Transverse colon (tissue), 4 donors: ENCODE results near the gene MADD. TPM values are rescaled to one million over a fixed set of nuclear protein-coding genes. Genes with fewer than 3 reads are reported as not detected.

Experiments used
- DNase-seq: peaks from one replicate; pipeline ENCODE4 v3.0.0-alpha.2; 2019
- H3K27ac ChIP-seq, 4 donors: fragments of 200-600 bp; sonication (generic); 2 replicates each; pipeline ENCODE4 v1.5.1; 2016 to 2018; ENCODE audit warnings: inconsistent platforms in 4 of 4
- H3K27me3 ChIP-seq: fragments of 200-600 bp; sonication (generic); 2 replicates; pipeline ENCODE4 v1.5.1; 2017; ENCODE audit warnings: inconsistent platforms
- H3K36me3 ChIP-seq, 4 donors: fragments of 200-600 bp; sonication (generic); 2 replicates each; pipeline ENCODE4 v1.5.1; 2017 to 2019; ENCODE audit warnings: inconsistent platforms in 4 of 4
- H3K4me1 ChIP-seq, 4 donors: fragments of 200-600 bp; sonication (generic); 2 replicates each; pipeline ENCODE4 v1.5.1; 2017 to 2020; ENCODE audit warnings: inconsistent platforms in 4 of 4
- H3K4me3 ChIP-seq, 4 donors: fragments of 200-600 bp; sonication (generic); 1 replicate in 1 of 4; 2 replicates in 3 of 4; pipeline versions ENCODE4 v1.5.1 to v1.6.1; 2017 to 2019; ENCODE audit warnings: inconsistent platforms in 4 of 4
- H3K9me3 ChIP-seq, 2 donors: fragments of 200-600 bp; sonication (generic); 2 replicates each; pipeline ENCODE4 v1.5.1; 2017 to 2019; ENCODE audit warnings: inconsistent platforms in 2 of 2
- EP300 ChIP-seq: sonication (generic); formaldehyde crosslinking; IDR thresholded peaks from one replicate; pipeline ENCODE4 v1.6.1; 2017; ENCODE audit warnings: antibody characterized with exemption, low read depth
- POLR2A ChIP-seq: fragments of 450-650 bp; IDR thresholded peaks from one replicate; pipeline ENCODE4 v1.6.1; 2016; ENCODE audit warnings: antibody characterized with exemption, mild to moderate bottlenecking, moderate library complexity
- POLR2AphosphoS5 ChIP-seq, 3 donors: sonication (generic); formaldehyde crosslinking; IDR thresholded peaks; one replicate each; pipeline ENCODE4 v1.6.1; 2016; ENCODE audit warnings: antibody characterized with exemption in 3 of 3
- WGBS, 2 donors: methylation state at CpG; one replicate each; pipeline ENCODE4 v1.1.5; 2018; ENCODE audit warnings: low coverage in 1 of 2; 5-methylcytosine and 5-hydroxymethylcytosine counted together
- in situ Hi-C, 4 donors: fragments of 200-750 bp; cut with MboI; loops; one replicate each; pipeline versions ENCODE4 v1.15.0 to v1.15.1; 2017; ENCODE audit warnings: low sequenced_read_pairs in 3 of 4, low pct_ligation_motif_present in 1 of 4, low pct_unique_long_range_greater_than_20kb in 1 of 4
- intact Hi-C: fragments of 100-400 bp; cut with DNase I; formaldehyde crosslinking; loops from one replicate; pipeline ENCODE4 v1.15.1; 2023; ENCODE audit warnings: low total_unique reads
- total RNA-seq, 4 donors: library from RNA; depleted of rRNA; stranded (reverse); fragments of >200 nt; gene quantifications; one replicate each; pipeline ENCODE4 v1.1.0, GENCODE V29; 2016
- TF ChIP-seq, protein P1 (sequence below), 5 experiments: fragments of 200-600 bp in 3 of 5; fragments of 450-650 bp in 2 of 5; sonication (generic) in 3 of 5; IDR thresholded peaks; 1 replicate in 2 of 5; 2 replicates in 3 of 5; pipeline ENCODE4 v1.5.1; 2016 to 2017; ENCODE audit warnings: antibody characterized with exemption in 5 of 5, inconsistent platforms in 3 of 5, mild to moderate bottlenecking in 2 of 5, moderate library complexity in 1 of 5

The MADD gene
- total RNA-seq, 4 donors from 2014 or later = 64.3 to 285 (median 71.8) TPM

DNA sequence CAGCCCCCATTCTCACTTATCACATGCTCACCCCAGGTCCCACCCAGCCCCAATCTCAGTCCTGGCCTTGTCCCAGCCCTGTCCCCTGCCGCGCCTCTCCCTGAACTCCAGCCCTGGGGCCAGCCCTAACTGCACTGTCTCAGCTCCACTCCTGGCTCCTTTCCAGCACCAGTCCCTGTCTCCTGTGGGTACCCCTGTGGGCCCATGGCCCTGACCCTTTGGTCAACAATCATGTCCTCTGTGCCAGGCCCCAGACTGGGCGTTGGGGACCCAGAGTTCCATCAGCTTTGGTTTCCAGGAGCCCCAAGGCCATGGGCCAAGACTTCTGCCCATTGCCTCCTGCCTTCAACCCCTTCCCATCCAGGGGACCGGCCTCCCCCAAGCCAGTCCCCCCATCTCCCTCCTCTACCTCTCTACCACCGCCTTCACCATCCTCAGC is 107.7 kb downstream of the MADD start:
- Histone ChIP-seq H3K4me1 (no peaks in the 10 kb centered on the region), H3K27me3 (no peaks in the 10 kb centered on the region), H3K27ac (peak overlapping the region; percentile 67 to 79 (median 74)), H3K9me3 (no peaks in the 10 kb centered on the region), H3K36me3 (no peaks in the 10 kb centered on the region), H3K4me3 (peak overlapping the region in 3 of 4 donors; percentile 14 to 38 (median 23))
- no peak for DNase-seq
- WGBS, 2 donors = 62 to 72% methylated on average over 5 of the region's 5 CpGs
- TF ChIP-seq POLR2A (no peak), EP300 (no peak), POLR2AphosphoS5 (IDR thresholded peaks at IDR 0.05) (no peak)
- TF ChIP-seq, protein P1, sequence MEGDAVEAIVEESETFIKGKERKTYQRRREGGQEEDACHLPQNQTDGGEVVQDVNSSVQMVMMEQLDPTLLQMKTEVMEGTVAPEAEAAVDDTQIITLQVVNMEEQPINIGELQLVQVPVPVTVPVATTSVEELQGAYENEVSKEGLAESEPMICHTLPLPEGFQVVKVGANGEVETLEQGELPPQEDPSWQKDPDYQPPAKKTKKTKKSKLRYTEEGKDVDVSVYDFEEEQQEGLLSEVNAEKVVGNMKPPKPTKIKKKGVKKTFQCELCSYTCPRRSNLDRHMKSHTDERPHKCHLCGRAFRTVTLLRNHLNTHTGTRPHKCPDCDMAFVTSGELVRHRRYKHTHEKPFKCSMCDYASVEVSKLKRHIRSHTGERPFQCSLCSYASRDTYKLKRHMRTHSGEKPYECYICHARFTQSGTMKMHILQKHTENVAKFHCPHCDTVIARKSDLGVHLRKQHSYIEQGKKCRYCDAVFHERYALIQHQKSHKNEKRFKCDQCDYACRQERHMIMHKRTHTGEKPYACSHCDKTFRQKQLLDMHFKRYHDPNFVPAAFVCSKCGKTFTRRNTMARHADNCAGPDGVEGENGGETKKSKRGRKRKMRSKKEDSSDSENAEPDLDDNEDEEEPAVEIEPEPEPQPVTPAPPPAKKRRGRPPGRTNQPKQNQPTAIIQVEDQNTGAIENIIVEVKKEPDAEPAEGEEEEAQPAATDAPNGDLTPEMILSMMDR (IDR thresholded peaks at IDR 0.05) = no peak
- intact Hi-C loops (loop anchor here (5.0 to 10.0 kb wide), 2 partner anchors 75 to 477 kb away; no protein-coding TSS in a partner anchor), in situ Hi-C loops (no loop called here)

DNA sequence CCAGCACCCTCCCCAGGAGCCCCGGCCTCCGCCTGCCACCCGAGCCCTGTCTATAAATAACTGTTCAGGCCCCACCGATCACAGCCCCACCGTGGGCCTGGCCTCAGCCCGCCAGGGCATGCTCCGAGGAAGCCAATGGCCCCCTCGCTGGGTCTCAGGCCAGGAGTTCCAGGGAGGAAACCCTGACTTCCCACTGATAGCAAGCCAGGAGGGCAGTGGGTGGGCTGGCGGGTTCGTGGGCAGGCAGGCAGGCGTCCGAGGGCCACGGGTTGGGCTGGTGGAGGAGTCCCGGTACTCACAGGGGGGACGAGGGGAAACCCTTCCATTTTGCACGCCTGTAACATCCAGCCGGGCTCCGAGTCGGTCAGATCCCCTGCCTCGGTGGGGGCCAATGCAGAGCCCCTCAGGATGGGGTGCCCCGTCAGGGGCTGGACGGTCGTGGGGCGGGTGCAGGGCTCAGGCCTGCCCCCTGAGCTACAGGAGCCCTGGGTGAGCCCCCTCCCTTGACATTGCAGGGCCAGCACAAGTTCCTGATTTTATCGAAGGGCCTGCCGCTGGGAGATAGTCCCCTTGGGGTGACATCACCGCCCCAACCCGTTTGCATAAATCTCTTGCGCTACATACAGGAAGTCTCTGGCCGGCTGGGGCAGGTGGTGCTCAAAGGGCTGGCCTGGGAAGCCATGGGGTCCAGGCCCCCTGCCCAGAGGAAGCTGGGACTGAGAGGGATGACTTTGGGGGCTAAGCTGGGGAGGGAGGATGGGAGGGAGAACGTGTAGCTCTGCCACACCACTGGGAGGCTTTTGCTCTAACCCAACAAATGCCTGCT is 108.3 kb downstream of the MADD start, which contains the start of gene SPI1:
SPI1 (minus strand) TSS at position 538 of the 826 bp plus-strand sequence; CDS start at position 344, 194 bp downstream.
- H3K27me3 ChIP-seq = no peaks in the 10 kb centered on the region
- no peaks in the 10 kb centered on the region for H3K9me3 ChIP-seq
- no peaks in the 10 kb centered on the region for H3K36me3 ChIP-seq
- WGBS, 2 donors = 75 to 80% methylated on average over 1 to 31 of the region's 31 CpGs
- peak; percentile 73 for DNase-seq
- H3K4me1 ChIP-seq = no peaks in the 10 kb centered on the region
- peak within 1 kb of the TSS; percentile 67 to 79 (median 74) for H3K27ac ChIP-seq
- H3K4me3 ChIP-seq = peak within 1 kb of the TSS in 3 of 4 donors; percentile 14 to 38 (median 23)
- TF ChIP-seq POLR2A = peak; percentile 37
- TF ChIP-seq POLR2AphosphoS5 (IDR thresholded peaks at IDR 0.05) = peak in 1 of 3 donors; percentile 33
- TF ChIP-seq EP300 = no peak
- intact Hi-C loops = loop anchor here (5.0 to 10.0 kb wide), 2 partner anchors 74 to 477 kb away; no protein-coding TSS in a partner anchor
- in situ Hi-C loops = no loop called here

DNA sequence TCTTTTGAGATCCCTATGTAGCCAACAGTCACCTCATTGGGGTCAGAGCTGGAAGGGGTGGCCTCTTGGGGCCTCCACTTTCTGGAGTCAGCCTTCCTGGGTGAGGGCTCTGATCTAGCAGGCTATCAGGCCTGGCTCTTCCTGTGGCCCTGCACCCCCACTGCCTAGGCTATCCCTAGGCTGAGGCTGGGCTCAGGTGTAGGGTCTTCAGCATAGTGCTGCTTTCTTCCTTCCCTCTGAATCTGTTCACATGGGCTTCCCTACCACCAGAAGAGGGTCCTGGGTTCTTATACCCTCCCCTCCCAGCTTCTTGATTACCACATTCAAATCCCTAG is 108.9 kb downstream of the MADD start:
- intact Hi-C loops = loop anchor here (5.0 to 10.0 kb wide), 2 partner anchors 73 to 476 kb away; no protein-coding TSS in a partner anchor
- H3K27ac ChIP-seq = peak overlapping the region; percentile 67 to 79 (median 74)
- H3K9me3 ChIP-seq = no peaks in the 10 kb centered on the region
- H3K36me3 ChIP-seq = no peaks in the 10 kb centered on the region
- H3K27me3 ChIP-seq = no peaks in the 10 kb centered on the region
- no peak for DNase-seq
- H3K4me1 ChIP-seq = no peaks in the 10 kb centered on the region
- no peak for TF ChIP-seq POLR2A
- TF ChIP-seq, protein P1 (IDR thresholded peaks at IDR 0.05) = no peak
- no peak for TF ChIP-seq POLR2AphosphoS5 (IDR thresholded peaks at IDR 0.05)
- no peak for TF ChIP-seq EP300
- no peak overlapping the region for H3K4me3 ChIP-seq
- in situ Hi-C loops = no loop called here

DNA sequence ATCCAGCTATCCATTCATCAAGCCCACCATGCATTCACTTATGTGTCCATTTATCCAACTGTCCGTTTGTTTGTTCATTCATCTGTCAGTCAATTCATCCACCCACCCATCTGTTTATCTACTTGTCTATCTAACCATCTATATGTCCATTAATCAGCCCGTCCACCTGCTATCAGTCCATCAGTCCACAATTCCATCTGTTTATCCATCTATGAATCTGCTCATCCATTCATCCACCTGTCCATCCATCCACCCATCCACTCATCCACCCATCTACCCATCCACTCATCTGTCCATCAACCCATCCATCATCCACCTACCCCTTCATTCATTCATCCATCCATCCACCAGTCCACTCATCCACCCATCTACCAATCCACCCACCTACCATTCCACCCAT is 109.4 kb downstream of the MADD start:
- Histone ChIP-seq H3K4me3 (no peak overlapping the region), H3K27ac (peak overlapping the region in 1 of 4 donors; percentile 78), H3K4me1 (no peaks in the 10 kb centered on the region), H3K27me3 (no peaks in the 10 kb centered on the region), H3K36me3 (no peaks in the 10 kb centered on the region), H3K9me3 (no peaks in the 10 kb centered on the region)
- no peak for DNase-seq
- WGBS, 2 donors = 84 to 100% methylated on average over 2 of the region's 2 CpGs
- no peak for TF ChIP-seq EP300
- no peak for TF ChIP-seq POLR2A
- TF ChIP-seq, protein P1 (IDR thresholded peaks at IDR 0.05) = no peak
- no peak for TF ChIP-seq POLR2AphosphoS5 (IDR thresholded peaks at IDR 0.05)
- intact Hi-C loops = loop anchor here (5.0 to 10.0 kb wide), 2 partner anchors 73 to 475 kb away; no protein-coding TSS in a partner anchor
- in situ Hi-C loops = no loop called here

Other genes starting within 250 kb of the MADD start
- 100 to 1,000 TPM; 123 to 213 (median 132) TPM for gene ARFGAP2, start 93.3 kb upstream of the MADD start, total RNA-seq
- gene PACSIN3, start 83.7 kb upstream of the MADD start, total RNA-seq = 10 to 100 TPM in 2 of 4 donors, 1 to 10 TPM in 2; 1.2 to 13.9 (median 9.8) TPM
- 10 to 100 TPM in 3 of 4 donors, 1 to 10 TPM in 1; 8.6 to 45.4 (median 28.6) TPM for gene DDB2, start 55.2 kb upstream of the MADD start, total RNA-seq
- gene ACP2, start 21.3 kb upstream of the MADD start, total RNA-seq = 100 to 1,000 TPM in 1 of 4 donors, 10 to 100 TPM in 3; 66.3 to 120 (median 88.9) TPM
- 100 to 1,000 TPM in 3 of 4 donors, 10 to 100 TPM in 1; 28.7 to 124 (median 113) TPM for gene NR1H3, start 12.1 kb upstream of the MADD start, total RNA-seq
- not detected for gene MYBPC3, start 82.6 kb downstream of the MADD start, total RNA-seq
- 10 to 100 TPM in 2 of 4 donors, 1 to 10 TPM in 2; 7.1 to 35.5 (median 17.2) TPM for gene SPI1, start 108.4 kb downstream of the MADD start, total RNA-seq
- gene SLC39A13, start 138.5 kb downstream of the MADD start, total RNA-seq = 10 to 100 TPM; 19.9 to 56.9 (median 43.1) TPM
- gene PSMC3, start 156.3 kb downstream of the MADD start, total RNA-seq = 100 to 1,000 TPM in 2 of 4 donors, 10 to 100 TPM in 2; 56.5 to 252 (median 91.4) TPM
- gene RAPSN, start 179.0 kb downstream of the MADD start, total RNA-seq = not detected